ENCODE results near the gene LAMA5.

The LAMA5 gene

GRCh38 chr20:62360854-62361798, 6.0 kb downstream of the LAMA5 start:
- DNase-seq (ENCODE audit: low read depth): no peak

DNA sequence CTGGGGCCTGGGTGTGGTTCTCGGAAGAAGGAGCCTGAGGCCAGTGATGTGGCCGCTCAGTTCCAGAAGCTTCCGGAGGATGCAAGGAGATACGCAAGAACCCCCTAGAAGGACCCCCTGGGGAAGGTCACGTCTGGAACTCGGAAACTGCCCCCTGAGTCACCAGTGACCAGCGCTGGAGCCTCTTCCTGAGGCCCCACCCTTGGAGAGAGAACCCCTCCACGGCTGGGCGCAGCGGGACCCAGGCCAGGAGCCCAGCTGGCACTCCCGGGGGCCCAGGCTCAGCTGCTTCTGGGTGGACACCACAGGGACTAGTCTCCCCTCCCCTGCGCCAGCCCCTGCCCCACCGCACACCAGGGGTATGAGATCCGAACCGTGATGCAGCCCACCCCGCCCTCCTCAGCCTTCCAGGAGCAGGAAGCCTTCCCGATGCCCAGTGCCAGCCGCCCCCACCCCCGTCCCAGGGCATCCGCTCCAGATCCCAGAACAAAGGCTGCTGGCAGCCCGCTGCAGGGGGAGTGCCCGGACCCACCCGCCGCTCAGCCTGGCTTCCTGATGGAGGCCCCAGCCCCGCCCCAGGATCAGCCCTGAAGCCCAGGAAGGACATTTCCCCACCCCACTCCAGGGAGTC, 7.5 kb downstream of the LAMA5 start:
- DNase-seq (ENCODE audit: low read depth): no peak

DNA sequence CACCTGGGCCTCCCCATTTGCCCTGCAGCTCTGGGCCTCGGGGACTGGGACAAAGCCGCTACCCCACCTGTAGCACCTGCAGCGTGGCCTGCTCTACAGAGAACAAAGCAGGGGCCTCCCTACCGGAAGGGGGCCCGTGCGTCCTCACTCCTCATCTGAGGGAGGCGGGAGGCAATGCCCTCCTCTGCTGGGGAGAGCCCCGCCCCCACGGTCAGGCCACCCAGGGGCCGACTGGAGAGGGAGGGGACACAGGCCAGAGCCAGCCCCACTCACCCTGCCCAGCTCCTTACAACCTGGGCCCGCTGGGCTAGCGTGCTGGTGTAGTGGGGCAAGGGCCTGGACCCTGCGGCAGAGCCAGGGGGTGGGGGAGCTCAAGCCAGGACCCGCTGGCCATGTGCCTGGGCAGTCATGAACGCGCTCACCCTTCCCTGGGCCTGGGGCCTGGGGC, 8.0 kb downstream of the LAMA5 start:
- no peak for DNase-seq (ENCODE audit: low read depth)

- no peak for DNase-seq (ENCODE audit: low read depth)
Measured at GRCh38 chr20:62358171-62359042, 8.7 kb downstream of the LAMA5 start.

DNA sequence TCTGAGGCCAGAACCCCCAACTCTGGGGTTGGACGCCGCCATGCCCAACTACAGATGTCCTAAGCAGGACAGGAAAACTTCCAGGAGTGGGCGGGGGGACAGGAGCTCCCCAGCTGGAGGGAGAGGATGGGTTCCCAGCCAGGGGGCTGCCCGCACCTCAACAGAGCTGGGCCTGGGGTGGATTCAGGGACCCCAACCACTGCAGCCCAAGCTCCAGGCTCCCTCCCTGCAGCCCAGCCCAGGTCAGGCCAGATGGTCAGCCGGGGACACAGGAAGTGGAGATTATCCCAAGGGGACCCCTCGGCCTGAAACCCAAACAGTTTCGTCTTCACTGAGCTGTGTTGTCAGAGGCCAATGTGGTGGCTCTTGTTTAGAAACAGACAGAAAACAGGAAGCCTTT, 9.4 kb downstream of the LAMA5 start:
- DNase-seq (ENCODE audit: low read depth): no peak

DNA sequence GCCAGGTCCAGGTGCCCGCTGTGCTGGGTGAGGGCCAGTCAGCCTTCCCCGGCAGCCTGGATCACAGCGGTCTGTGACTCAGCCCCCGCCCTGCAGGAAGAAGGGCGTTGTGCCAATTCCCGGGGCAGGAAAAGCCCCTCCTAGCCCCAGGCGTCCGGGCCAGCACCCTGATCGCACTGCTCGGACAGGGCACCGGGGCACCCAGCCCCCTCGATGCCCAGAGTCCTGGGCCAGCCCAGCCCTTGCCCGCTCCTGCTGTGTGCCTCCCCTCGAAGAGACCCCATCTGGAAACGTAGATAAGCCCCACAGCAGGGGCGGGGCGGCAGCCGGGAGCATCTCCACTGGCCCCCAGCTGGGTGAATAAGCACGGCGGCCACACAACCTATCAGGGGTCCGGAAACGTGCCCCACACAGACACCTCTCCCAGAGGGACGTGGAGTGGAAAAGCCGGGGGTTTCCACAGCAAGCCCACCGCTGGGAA, 9.9 kb downstream of the LAMA5 start:
- no peak for DNase-seq (ENCODE audit: low read depth)

- no peak for DNase-seq (ENCODE audit: low read depth)
Measured at GRCh38 chr20:62356589-62357186, 10.4 kb downstream of the LAMA5 start.

- no peak for DNase-seq (ENCODE audit: low read depth)
Measured at GRCh38 chr20:62355878-62356588, 11.1 kb downstream of the LAMA5 start.

DNA sequence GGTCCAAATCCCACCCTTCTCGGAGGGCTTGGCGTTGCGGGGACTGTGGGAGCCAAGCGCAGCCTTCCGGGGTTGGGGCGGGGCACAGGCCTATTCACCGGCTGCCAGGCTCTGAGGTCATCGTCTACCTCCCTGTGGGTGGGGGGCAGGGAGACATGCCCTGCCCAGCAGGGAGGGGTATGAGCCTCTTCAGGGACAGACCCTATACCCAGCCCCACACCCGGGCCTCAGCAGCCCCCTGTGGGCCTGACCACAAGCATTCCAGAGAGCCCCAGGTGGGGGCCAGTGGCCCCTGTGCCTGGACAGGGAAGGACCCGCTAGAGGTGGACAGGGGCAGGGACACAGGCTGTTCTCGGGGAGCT, 11.6 kb downstream of the LAMA5 start:
- DNase-seq (ENCODE audit: low read depth): no peak

DNA sequence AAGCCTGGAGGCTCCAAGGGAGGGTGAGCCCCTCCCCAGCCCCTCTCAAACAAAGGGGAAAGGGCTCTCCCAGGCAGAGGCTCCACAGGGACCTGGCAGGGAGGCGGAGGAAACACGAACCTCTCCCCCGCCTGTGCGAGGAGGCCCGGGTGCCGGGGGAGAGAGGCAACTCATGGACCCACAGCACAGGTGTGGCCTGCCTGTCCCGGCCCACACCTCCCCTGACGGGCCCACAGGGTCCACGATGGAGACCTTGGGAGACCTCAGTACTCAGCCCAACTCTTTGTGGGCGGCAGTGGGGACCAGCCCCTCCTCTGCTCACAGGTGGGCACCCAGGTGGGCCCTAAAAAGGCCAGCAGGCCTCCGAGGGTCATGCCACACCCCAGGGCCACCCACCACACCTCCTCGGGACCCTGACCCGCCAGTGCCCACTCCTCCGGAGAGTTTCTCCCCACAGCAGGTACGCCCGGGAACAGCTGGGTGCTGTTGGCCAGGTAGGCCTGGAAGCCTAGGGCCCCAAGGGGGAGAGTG, 12.2 kb downstream of the LAMA5 start:
- DNase-seq (ENCODE audit: low read depth): no peak

DNA sequence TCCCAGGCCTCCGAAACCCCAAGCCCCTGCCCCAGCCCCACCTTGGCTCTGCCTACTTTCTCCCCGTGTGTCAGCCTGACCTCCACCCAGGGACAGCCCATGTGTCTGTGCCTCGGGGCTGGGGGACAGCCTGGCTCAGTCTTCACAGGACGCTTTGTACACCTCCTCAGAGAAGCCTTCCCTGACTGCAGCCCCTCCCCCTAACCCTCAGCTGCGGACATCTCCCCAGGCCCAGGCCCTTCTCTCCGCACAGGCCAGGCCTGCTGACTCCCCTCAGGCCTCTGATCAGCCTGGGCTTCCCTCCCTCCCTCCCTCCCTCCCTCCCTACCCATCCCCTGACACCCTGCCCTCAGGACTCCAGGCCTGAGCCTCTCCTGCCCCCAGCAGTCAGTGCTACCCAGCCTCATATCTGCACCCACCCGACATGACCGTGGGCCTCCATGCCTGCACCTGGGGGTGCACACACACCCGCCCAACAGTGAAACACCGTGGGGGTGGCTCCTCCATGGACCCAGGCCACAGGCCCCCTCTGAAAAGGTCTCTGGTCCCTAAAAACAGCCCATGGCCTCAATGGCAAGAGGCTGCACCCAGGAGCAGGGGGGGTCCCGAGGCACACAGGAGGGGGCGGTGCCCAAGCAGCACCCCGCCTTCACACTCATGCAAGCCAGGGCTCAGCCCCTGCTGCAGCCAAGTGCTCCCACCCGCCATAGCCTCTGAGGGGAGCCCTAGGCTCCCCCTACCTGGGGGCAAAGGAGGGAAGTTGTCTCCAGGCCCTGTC, 12.9 kb downstream of the LAMA5 start:
- DNase-seq (ENCODE audit: low read depth): no peak

GRCh38 chr20:62353289-62354030, 13.7 kb downstream of the LAMA5 start:
- no peak for DNase-seq (ENCODE audit: low read depth)

DNA sequence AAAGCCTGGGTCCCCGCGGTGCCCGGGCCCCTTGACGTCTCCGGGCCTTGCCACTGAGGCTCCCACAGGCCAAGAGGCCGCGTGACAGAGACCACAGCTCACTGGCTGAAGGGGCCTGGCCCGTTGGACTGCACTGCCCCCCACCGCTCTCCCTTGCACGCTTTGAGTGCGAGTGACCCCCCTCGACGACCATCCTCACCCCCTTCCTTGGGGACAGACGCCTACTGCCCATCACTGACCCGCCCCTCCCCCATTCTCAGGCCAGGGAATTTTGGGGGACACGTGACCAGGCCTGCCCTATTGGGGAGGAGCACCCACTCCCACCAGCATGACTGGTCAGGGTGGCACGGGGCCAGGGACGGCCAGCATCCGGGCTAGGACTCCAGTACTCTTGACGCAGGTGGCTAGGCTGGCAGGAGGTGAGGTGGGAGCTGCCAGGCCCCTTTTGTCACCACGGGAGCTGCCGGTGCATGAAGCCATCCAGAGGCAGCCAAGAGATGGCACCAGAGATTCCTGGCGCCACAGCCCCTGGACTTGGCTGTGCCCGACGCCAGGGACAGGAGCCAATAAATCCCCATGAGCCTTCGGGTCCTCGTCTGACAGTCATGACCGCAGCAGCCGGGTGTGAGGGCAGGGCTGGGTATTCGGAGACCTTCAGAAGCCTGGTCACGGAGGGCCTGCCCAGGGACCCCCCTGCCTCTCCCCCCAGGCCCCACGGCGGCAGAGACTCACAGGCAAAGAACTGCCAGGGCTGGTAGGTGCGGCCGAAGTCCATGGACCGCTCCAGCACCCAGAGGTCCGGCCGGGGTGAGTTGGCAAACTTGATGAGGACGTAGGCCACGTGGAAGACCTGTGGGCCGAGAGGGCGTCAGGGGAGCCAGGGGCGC, 14.5 kb downstream of the LAMA5 start:
- no peak for DNase-seq (ENCODE audit: low read depth)

- DNase-seq (ENCODE audit: low read depth): no peak
Measured at GRCh38 chr20:62351469-62352401, 15.4 kb downstream of the LAMA5 start.

- DNase-seq (ENCODE audit: low read depth): no peak
Measured at GRCh38 chr20:62350629-62351422, 16.3 kb downstream of the LAMA5 start.

GRCh38 chr20:62350098-62350628, 16.9 kb downstream of the LAMA5 start:
- no peak for DNase-seq (ENCODE audit: low read depth)

All from activated T-helper 1 cell treated with Interleukin-2 at 50 U/mL for 16 hours (primary cell).